Activated CD4-positive, alpha-beta T cell treated with anti-CD3 and anti-CD28 coated beads for 1 hour (primary cell): Measurements from ENCODE around the gene PDLIM4.

ENCODE experiments used
- DNase-seq: peaks from one replicate; pipeline ENCODE4 v3.0.0-alpha.2; 2020

The PDLIM4 gene

DNA sequence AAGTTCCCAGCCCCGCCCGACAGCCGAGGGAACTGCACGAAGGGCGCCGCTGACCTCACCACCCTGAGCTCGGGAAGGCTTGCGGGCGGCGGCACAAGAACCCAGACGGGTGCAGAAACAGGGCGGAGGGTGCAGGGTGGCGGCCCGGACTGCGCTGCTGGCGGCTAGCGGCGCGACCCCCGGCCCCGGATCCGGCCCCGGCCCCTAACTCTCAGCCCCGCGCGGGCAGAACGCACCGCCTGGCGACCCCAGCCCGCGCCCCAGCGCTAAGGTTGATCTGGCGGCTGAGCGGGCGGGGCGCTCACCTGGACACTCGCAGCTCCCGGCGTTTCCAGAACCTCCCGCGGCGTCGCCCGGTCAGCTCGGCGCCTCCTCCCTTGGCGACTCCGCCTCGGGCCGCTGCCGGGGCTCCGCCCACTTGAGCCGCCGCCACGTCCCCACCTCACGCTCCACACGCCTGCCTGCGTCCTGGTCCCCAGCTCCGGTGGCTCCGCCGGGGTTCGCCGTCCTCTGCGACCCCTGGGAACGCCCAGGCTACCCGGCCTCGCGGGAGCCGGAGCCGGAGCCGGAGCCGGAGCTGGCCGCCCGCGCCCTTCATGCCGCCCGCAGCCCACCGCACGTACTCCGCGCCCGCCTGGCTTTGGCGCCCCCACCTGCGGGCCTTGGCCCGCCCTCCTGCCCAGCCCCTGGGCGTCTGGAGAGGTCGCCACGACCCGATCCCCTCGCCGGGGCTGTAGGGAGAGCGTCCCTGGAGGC, 29.8 kb upstream of the PDLIM4 start, which contains the start of gene P4HA2:
Gene P4HA2, minus strand, starts transcription at position 369 of the 756 bp plus-strand sequence. CDS start 9,227 bp downstream, outside the sequence.
- DNase-seq = no peak

DNA sequence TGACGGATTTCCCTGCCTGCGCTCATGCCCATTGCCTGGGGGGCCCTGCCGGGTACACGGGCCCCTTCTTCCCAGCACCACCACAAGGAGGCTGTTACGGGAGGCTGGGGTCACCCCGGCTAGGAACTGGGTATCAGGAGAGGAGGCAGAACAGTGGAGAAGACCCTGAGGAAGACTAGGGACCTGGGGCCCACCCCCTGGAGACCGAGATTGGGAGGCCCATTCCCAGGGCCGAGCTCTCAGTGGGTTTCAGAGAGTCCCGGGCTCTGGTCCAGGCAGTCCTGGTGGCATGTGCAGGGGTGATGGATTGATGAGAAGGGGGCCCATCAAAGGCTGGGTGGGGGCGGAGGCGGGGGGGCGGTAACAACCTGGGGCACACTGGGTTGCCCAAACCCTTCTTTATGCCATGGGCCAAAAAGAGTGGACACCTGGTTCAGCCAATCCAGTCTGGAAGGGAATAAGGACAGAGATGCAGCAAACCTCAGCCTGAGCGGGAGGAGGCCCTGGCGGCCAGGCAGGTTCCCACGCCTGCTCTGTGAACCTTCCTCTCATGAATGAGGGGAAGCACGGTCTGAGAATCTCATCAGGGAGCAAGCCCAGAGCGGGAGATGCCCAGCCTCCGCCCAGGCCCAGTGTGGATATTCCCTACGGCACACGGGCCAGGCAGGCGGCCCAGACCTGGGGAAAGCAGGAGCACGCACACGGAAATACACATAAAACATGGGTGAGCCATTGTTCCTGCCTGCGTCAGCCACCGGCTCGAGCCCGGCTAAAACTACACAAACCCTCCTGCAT, 29.1 kb upstream of the PDLIM4 start:
- no peak for DNase-seq

DNA sequence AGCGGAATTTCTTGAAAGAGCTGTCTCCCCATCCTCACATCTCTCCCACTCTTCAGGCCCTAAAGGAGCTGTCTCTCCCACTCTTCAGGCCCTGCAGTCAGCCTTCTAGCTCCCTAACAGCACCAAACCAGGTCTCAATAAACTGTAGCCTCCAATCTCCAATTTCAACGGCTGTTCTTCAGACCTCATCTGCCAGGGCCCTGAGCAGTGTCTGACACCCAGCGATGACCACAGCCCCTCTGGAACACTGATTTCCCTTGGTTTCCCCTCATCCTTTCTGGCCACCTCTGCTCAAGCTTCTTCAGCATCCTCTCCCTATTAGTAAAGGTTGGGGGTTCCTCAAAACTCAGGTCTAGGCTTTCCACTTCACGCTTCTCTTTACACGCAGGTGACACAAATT, 28.3 kb upstream of the PDLIM4 start:
- DNase-seq = no peak

DNA sequence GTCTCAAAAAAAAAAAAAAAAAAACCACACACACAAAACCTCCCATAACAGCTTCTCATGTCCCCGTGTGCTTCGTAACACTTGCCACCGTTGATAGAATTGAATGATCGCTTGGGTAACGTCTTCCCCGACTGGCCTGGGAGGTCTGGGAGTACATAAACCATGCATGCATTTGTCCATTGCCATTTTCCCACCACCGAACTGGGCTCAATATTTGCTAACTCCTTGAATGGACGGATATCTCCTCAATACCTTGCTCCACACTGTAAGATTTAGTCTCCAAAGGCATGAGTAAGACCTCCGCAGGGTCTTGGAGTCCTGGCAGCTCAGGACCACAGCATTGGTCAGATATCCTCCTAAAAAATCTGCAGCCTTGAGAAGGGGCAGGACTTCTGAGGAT, 26.6 kb upstream of the PDLIM4 start:
- no peak for DNase-seq

DNA sequence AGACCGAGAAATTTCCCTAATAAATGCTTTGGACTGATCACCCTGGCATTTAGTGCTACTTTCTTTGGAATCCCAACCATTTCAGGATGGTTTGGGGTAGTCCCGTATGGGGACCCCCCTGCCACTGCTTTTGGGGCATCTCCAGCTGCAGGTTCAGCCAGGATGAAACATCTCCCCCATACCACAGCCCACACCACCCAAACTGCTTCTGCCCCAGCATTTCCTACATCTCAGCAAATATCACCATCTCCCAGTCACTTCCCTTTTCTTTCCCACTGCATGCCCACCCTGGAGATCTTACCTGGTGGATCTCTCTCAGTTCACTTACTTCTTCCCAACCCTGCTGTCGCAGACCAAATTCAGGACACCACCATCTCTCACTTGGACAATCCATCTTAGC, 25.0 kb upstream of the PDLIM4 start:
- no peak for DNase-seq

DNA sequence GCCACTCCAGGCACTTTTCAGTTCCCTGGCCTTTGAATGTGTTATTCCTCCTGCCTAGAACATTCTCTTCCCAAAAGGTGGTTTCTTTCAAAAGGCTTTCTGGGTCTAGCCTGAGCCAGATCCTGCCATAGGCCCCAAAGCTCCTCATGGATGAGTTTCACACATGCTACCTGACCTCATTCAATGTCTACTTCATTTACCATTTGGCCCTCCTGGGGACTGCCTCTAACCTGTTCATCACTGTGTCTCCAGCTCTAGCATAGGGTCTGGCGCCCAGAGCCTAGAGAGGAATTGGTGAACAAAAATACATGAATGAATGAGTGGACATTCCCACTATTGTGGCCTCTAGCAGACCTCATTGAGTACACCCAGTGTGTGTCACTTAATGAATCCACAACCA, 24.4 kb upstream of the PDLIM4 start:
- DNase-seq = no peak

DNA sequence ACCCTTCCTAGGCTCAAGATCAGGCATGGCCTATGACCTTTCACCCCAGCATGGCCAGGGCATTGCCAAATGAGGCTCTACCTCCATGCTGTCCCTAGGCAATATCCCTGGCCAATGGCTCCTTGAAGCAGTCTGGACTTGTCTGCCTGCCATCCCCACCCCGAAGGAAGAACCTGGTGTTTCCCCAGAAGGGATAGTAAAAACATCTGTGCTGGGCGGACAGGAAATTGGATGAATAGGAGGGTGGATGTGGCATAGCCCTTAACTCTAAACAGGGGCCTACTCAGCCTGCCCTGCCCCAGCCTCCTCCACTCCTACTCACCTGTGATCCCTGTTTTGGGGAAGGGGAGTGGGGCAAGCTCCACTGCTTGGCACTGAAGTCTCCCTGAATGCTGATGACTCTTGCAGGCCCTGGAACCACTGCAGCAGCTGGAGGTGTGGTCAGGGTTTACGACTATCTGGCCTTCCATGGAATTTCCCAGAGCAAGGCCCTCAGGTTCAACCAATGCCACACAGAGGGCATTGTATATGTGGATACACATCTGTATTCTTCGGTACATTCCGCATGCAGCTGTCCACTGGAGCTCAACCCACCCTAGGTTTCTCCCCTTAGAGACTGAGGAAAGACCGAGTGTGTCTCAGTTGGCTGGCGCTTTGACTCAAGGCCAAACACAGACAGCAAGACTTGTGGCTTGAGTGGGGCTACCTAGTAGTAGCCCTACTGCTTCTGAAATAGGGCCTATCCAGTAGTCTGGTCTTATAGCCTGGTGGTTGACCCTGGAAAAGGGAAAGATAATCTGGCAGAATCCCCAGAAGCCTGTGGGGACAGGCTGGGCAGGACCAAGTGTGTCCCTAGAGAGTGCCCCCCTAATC, 23.4 kb upstream of the PDLIM4 start:
- no peak for DNase-seq

DNA sequence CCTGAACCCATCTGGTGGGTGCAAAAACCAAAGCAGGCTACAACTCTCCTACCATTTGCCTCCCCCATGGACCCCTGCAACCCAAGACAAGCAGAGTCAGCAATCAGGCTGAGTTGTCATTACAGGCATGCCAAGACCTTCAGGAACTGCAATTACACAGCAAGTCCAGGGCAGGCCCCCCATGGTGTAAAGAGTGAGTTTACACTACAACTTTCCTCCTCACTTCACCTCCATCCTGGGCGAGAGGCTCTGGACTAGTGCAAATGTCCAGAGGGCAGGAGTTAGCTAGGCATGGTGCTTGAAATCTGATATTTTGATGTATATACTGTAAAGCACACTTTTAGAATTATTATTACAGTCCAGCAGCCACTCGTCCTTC, 22.8 kb upstream of the PDLIM4 start:
- DNase-seq = no peak

DNA sequence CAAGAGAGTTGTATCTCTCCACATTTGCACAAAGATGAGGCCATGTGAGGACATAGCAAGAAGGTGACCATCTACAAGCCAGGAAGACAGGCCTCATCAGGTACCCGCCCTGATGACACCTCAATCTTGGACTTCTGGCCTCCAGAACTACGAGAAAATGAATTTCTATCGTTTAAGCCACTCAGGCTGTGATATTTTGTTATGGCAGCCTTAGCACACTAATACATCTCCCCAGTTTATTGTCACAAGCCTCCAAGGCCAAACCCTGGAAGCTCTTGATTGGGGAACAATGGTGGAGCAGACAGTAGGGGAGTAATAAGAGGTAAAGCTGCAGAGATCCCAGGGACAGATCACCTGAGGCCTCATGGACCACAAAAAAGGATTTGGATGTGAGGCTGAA, 22.2 kb upstream of the PDLIM4 start:
- DNase-seq = no peak

DNA sequence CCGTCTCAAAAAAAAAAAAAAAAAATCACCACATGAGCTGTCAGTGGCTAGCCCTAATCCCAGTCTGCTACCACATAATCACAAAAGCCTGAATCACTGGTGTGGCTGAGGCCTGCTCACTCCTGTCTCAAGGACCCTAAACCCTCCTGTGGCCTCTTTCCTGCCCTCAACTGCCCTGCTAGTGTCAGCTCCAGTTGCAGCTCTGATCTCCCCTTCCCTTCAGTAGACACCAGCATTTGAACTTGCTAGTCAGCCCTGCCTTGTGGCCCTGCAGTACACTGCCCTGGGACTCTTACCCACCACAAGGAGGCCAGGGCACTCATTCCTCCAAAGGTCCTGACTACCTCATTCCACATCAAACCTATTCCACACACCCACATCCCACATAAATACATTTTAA, 20.4 kb upstream of the PDLIM4 start:
- no peak for DNase-seq

DNA sequence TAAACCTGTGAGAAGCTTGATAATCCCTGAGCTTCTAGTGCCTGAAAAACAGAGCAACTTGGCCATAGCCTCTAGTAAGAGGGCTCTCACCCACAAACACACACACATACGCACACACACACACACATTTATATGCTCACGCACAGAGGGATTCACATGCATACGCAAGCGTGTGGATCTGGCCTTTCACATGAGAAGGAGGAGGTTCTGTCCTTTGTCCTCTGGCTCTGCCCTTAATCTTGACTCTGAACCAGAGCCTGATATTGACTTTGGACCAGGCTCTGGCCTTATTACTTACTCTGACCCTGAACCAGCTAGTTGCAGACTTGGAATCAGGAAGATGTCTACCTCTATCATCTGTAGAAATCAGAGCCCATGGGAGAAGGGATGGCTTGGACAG, 19.8 kb upstream of the PDLIM4 start:
- no peak for DNase-seq

DNA sequence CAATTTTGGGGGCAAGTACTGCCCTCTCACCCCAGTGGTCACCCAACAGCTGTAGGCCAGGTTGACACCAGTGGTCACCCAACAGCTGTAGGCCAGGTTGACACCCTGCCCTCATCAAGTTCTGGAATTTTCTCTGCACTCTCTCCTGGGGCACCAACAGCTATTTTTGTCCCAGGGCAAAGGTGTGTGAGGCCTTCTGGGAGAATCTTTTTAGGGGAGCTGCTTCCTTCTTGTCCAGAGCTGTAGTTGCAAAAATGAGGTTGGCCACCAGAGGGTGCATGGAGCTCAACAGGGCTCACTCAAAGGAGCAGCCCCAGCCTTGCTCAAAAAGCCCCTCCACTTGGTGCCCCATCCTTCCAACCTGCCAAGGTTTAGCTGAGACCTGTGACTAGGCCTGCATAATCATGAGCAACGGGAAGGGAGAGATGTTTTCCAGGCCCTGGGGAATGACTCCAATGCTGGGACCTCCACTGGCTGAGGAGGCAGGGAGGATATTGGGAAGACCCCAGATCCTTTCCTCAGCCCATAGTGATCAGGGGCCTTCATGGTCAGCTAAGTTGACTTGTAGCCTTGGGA, 19.2 kb upstream of the PDLIM4 start:
- DNase-seq = peak; percentile 57

DNA sequence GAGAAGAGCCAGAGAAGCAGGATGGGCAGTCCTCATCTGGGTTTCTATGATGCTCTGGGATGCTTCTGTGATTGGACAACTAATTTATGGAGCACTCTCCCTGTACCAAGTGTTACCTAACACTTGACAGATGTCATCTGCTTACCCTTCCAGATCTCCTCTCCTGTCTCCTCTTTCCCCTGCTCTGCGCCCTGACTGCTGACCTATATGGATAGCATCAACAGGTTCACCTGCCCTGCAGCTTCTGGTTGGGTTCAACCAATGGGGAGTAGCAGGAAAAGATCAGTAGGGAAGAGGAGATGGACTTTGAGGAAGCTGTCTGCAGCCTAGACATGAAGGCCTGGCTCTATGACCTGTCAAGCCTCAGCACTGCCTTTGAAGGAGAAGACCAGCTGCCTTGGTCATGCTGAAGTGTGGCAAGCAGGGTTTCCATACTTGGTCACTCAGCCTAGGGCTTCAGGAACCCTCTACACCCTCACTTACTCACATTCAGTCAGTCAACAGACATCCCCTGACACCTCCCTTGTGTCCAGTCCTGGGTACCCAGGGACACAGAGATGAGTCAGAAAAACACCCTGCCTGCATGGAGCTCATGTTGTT, 18.5 kb upstream of the PDLIM4 start:
- no peak for DNase-seq

DNA sequence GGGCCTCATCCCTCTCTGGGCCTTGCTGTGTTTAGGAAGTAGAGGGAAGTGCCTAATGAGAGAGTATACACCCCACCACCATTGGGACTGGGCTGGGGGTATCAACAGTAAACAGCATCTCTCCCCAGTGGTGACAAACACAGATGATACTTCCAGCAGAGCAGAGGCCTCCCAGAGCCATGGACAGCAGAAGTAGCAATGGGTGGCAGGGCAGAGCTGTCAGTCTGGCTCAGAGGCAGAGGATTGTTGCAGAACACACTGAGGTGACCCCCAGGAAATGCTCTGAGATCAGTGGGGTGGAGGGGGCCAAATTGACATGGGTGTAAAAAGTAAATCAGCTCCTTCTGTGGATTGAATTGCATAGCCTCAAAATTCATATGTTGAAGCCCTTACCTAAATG, 17.7 kb upstream of the PDLIM4 start:
- DNase-seq = no peak

DNA sequence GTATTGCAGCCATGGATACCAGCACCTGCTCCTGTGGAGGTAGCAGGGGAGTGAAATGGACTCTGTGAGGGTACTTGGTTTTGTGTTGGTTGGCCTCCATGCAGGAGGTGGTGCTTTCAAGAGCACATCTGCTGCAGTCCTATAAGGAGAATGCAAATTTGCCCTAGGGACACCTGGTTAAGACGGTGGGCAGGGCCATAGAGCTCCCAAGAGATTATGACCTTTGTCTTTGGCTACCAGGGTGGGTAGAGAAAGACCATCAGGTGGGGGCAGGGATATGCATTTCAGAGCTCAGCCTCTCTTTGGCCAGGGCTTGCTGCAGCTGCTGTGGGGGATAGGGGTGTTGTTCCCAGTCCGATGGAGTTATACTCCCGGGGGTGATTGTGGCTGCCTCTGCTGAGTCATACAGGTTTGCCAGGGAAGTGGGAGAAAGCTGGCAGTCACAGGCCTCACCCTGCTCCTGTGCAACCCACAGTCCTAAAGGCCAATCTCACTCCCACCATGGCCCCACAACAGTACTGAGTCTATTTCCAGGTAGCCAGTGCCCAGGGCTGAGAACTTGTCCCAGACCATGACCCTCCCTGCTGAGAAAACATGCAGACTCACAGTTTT, 14.0 kb upstream of the PDLIM4 start:
- DNase-seq = no peak

DNA sequence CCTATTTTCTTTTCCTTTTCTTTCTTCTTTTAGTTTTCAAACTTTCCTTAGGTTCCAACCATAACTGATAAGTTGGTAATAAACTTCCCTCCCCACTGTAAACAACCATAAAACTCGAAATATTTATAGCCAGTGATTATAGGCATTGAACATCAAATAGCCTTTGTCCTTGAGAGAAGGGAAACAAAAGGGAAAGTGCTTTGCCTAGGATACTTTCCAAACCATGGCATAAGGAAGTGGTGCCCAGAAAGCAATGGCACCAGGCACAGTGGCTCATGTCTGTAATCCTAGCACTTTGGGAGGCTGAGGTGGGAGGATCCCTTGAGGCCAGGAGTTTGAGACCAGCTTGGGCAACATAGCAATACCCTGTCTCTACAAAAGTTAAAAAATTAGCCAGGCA, 11.9 kb upstream of the PDLIM4 start:
- DNase-seq = no peak

DNA sequence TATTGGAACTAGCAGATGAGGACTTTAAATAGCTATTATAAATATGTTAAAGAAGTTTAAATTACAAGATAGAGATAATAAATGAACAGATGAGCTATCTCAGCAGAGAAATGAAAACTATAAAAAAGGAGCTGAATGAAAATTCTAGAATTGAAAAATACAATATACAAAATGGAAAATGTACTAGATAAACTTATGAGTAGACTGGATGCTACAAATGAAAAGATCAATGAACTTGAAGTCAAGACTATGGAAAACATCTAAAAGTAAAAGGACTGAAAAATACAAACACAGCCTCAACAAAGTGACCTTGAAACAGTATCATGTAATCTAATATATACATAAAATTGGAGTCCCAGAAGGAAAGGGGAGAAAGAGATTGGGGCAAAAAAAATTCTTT, 10.7 kb upstream of the PDLIM4 start:
- no peak for DNase-seq

DNA sequence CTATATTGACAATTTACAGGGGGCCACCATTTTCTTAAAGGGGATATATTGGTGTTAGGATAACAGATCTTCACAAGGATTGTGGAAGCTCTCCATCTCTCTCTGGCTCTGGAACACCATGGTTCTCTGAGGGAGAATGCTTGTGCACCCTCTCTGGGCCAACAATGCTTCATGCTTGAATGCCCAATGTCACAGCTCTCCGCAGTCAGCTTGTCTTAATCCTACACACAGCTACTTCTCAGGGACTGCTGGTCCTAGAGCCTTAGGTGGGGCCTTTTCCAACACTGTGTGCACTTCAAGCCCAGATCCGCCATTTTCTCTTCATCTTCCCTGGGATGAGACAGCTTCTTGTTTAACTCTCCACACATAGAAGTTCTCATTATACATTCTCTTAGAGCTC, 6.9 kb upstream of the PDLIM4 start:
- DNase-seq = no peak

DNA sequence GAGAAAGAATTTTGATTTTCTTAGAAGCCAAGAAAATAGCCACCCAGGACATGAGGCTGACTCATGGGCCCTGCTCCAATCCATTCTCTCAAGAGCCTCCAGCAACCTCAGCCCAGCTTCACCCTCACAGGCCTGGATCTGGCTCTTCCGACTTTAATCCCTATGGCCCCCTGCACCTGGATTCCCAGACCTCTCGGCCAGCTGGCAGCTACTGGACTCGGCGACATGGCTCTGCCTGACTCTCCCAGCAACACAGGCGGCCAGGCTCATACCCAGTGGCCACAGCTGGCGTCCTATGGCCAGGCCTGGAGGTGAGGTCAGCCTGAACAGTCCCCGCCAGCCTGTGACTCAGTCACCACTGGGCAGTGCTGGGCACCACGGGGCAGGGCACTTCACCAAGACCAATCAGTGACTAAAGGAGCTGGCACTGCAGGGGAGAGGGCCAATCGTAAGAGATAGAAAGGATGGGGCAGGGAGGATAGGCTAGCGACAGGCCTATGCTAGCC, 6.2 kb upstream of the PDLIM4 start:
- no peak for DNase-seq

DNA sequence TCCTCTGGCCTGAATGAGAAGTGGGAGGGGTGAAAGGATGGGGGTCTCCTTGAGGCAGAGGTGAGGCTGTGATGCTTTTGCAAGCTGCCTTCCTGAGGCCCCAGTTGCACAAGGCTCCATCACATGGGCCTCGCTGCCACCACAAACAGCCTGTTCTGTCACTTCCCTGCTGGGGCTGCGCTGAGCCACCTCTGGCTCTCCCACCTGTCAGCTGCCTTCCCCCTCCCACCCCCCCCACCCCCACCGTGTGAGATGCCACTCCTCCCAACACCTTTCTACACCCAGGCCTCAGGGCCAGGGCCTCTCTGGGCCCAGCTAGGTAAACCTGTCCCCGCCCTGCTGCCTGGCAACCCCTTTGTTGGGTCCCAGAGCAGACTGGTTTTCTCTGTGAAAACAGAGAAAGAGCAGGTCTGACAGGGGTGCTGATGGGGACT, 4.5 kb upstream of the PDLIM4 start:
- DNase-seq = no peak

DNA sequence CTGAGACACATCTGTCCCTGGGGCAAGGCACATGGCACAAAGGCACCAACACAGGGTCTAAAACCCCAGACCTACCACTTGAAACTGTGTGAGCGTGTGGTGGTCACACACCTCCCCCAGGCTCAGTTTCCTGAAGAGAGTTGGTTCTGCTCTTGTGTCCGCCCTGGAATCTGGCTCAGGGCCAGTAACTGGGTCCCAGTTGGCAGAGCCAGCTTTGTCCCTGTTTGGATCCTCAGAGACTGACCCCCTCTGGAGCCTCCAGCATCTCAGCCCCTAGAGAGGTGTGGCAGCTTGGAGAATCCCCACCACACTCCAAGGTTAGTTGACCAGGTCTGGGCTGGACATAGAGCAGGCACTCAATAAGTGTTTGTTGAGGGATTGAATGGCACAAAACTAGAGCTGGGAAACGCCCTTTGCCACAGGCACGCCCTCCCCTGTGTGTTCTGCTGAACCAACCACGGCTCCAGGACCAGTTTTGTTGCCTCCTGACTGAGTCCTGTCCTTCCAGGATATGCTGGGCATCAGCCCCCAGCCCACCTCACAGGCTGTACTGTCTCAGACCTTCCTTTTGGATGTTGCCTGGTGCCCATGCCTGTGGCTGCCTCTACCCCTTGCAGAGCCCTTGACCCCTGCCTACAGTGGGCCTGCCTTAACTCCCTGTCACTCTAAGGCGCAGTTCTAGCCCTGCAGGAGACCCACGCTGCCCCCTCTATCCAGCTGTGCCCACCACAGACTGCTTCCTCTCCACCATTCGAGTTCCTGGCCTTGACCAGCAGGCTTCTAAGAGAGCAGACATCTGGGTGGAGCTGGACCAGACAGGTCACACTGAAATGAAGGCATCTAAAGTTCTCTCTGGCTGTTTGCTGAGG, 3.8 kb upstream of the PDLIM4 start:
- DNase-seq = no peak
